Thyroid gland (tissue), 4 donors: ENCODE measurements around the gene TRAPPC3L.

Source experiments
- CTCF ChIP-seq, 6 experiments: fragments of 200-600 bp in 3 of 6; fragments of 450-650 bp in 3 of 6; sonication (generic) in 3 of 6; IDR thresholded peaks; one replicate each; pipeline ENCODE4 v1.5.1; 2016 to 2019; ENCODE audit warnings: antibody characterized with exemption in 6 of 6, mild to moderate bottlenecking in 2 of 6, inconsistent platforms in 1 of 6, moderate library complexity in 1 of 6
- POLR2A ChIP-seq, 2 donors: fragments of 450-650 bp; IDR thresholded peaks; one replicate each; pipeline ENCODE4 v1.6.1; 2017; ENCODE audit warnings: antibody characterized with exemption in 2 of 2, mild to moderate bottlenecking in 2 of 2, moderate library complexity in 1 of 2

GRCh38 chr6:116445102-116445501 is 100.4 kb downstream of the TRAPPC3L start:
- no peak for TF ChIP-seq CTCF (IDR thresholded peaks at IDR 0.05)
- TF ChIP-seq POLR2A (IDR thresholded peaks at IDR 0.05) = no peak
